Upper lobe of left lung (tissue), 4 donors: ENCODE data around the gene ENOX1.

ENCODE experiments used
- EP300 ChIP-seq, 4 donors: sonication (generic); formaldehyde crosslinking; IDR thresholded peaks; one replicate each; pipeline ENCODE4 v1.5.1; 2017; ENCODE audit warnings: antibody characterized with exemption in 4 of 4, control low read depth in 2 of 4
- POLR2A ChIP-seq, 4 donors: fragments of 450-650 bp; IDR thresholded peaks; one replicate each; pipeline ENCODE4 v1.5.1; 2016 to 2017; ENCODE audit warnings: antibody characterized with exemption in 4 of 4, mild to moderate bottlenecking in 2 of 4
- TF ChIP-seq, protein P1 (sequence below), 6 experiments: fragments of 450-650 bp in 4 of 6; fragments of 200-600 bp in 2 of 6; sonication (generic) in 2 of 6; IDR thresholded peaks; one replicate each; pipeline ENCODE4 v1.5.1; 2016 to 2019; ENCODE audit warnings: antibody characterized with exemption in 6 of 6

DNA sequence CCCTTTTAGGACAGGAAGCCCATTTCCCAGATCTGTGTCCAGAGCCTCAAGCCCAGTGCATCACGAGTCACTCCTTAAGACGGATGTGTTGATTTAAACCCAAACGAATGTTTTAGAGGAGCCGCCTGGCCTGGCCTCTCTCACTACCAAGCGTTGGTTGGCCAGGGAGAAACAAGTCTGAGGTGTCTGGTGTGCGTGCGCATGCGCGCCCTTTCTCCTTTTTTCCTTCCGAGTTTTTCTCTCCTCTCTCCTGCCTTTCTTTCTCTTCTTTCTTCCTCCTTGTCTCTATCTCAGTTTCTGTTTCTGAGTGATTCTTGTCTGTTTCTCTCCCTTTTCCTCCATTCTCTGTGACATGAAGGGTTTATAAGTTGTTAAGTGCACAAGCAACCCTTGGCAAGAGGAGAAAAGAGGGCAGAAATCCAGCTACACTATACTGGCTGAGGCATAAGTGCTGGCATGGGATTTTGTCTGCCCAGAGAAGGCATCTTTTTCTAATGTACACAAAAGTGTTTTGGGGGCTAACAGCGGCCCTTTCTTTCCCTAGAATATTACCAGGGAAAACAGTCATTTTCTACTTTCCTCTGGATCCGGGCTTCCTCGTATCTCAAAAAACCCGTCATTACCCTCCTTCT lies 592.9 kb downstream of the ENOX1 start:
- TF ChIP-seq, protein P1, sequence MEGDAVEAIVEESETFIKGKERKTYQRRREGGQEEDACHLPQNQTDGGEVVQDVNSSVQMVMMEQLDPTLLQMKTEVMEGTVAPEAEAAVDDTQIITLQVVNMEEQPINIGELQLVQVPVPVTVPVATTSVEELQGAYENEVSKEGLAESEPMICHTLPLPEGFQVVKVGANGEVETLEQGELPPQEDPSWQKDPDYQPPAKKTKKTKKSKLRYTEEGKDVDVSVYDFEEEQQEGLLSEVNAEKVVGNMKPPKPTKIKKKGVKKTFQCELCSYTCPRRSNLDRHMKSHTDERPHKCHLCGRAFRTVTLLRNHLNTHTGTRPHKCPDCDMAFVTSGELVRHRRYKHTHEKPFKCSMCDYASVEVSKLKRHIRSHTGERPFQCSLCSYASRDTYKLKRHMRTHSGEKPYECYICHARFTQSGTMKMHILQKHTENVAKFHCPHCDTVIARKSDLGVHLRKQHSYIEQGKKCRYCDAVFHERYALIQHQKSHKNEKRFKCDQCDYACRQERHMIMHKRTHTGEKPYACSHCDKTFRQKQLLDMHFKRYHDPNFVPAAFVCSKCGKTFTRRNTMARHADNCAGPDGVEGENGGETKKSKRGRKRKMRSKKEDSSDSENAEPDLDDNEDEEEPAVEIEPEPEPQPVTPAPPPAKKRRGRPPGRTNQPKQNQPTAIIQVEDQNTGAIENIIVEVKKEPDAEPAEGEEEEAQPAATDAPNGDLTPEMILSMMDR (IDR thresholded peaks at IDR 0.05): no peak
- no peak for TF ChIP-seq EP300 (IDR thresholded peaks at IDR 0.05)
- TF ChIP-seq POLR2A (IDR thresholded peaks at IDR 0.05): no peak
